ENCODE data around the gene ATP6V1E1. TPM values are rescaled to one million over a fixed set of nuclear protein-coding genes. Genes with fewer than 3 reads are reported as not detected.

Gene ATP6V1E1
- total and polyA plus RNA-seq, 2 of the 13 experiments (the other 11 are each of a cell fraction or from before 2014, with no cell fraction given), result 69.3 to 90.9 TPM

- 95% methylated on average over 4 of the region's 4 CpGs for WGBS (ENCODE audit: low lambda C conversion rate)
- H3K36me3 ChIP-seq (replicated peaks in 1 of 2; ENCODE audit: control insufficient read depth in 1 of 2, insufficient read depth in 2 of 2, low read length in 2 of 2), result peaks cover 17 to 39% of the 10 kb centered on the region in 2 experiments; a peak in 4 of 5 replicates
- no peak overlapping the region for H3K27ac ChIP-seq (ENCODE audit: extremely low read length, insufficient read depth, low read length)
- no peaks in the 10 kb centered on the region for H3K27me3 ChIP-seq (ENCODE audit: control insufficient read depth in 1 of 2, insufficient read depth in 2 of 2, low read length in 2 of 2)
- no peaks in the 10 kb centered on the region for H4K20me1 ChIP-seq (ENCODE audit: insufficient read depth, low read length)
- no peak for TF ChIP-seq ZNF430 (CRISPR knock-in tag; IDR thresholded peaks at IDR 0.05)
- no peak for TF ChIP-seq NFYB (CRISPR knock-in tag; IDR thresholded peaks at IDR 0.05)
- TF ChIP-seq, protein P1, sequence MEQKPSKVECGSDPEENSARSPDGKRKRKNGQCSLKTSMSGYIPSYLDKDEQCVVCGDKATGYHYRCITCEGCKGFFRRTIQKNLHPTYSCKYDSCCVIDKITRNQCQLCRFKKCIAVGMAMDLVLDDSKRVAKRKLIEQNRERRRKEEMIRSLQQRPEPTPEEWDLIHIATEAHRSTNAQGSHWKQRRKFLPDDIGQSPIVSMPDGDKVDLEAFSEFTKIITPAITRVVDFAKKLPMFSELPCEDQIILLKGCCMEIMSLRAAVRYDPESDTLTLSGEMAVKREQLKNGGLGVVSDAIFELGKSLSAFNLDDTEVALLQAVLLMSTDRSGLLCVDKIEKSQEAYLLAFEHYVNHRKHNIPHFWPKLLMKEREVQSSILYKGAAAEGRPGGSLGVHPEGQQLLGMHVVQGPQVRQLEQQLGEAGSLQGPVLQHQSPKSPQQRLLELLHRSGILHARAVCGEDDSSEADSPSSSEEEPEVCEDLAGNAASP (CRISPR knock-in tag; IDR thresholded peaks at IDR 0.05; ENCODE audit: borderline replicate concordance), result no peak
- no peak for TF ChIP-seq NCOA2 (CRISPR knock-in tag; IDR thresholded peaks at IDR 0.05)
- no peak for TF ChIP-seq PTBP1 (IDR thresholded peaks at IDR 0.05; ENCODE audit: low read depth, low read length, poor library complexity, severe bottlenecking)
- TF ChIP-seq ZNF160 (CRISPR knock-in tag; IDR thresholded peaks at IDR 0.05), result no peak
- no peak for TF ChIP-seq MYPOP (CRISPR knock-in tag; IDR thresholded peaks at IDR 0.05)
- TF ChIP-seq TRAFD1 (CRISPR knock-in tag; IDR thresholded peaks at IDR 0.05; ENCODE audit: borderline replicate concordance), result no peak
- no peak for TF ChIP-seq POLR2AphosphoS5 (IDR thresholded peaks at IDR 0.05; ENCODE audit: low read depth, low read length)
- no peak for TF ChIP-seq BRD4 (CRISPR knock-in tag; IDR thresholded peaks at IDR 0.05)
- no peak for TF ChIP-seq PPARG (CRISPR knock-in tag; conservative IDR thresholded peaks at IDR 0.05)
- no peak for TF ChIP-seq ZNF569 (CRISPR knock-in tag; IDR thresholded peaks at IDR 0.05; ENCODE audit: borderline replicate concordance)
- no peak for TF ChIP-seq ZNF501 (CRISPR knock-in tag; IDR thresholded peaks at IDR 0.05)
- TF ChIP-seq, protein P2, sequence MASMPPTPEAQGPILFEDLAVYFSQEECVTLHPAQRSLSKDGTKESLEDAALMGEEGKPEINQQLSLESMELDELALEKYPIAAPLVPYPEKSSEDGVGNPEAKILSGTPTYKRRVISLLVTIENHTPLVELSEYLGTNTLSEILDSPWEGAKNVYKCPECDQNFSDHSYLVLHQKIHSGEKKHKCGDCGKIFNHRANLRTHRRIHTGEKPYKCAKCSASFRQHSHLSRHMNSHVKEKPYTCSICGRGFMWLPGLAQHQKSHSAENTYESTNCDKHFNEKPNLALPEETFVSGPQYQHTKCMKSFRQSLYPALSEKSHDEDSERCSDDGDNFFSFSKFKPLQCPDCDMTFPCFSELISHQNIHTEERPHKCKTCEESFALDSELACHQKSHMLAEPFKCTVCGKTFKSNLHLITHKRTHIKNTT (CRISPR knock-in tag; IDR thresholded peaks at IDR 0.05), result no peak
- TF ChIP-seq MTF1 (CRISPR knock-in tag; IDR thresholded peaks at IDR 0.05), result no peak
- no peak for TF ChIP-seq HOXA3 (CRISPR knock-in tag; IDR thresholded peaks at IDR 0.05)
- BruUV-seq (replicated peaks), result no TSS peak
- H3K9ac ChIP-seq (ENCODE audit: insufficient read depth, low read depth, low read length), result no peak overlapping the region
- DNase-seq (ENCODE audit: low spot score), result no peak
- no peak overlapping the region for H3K4me3 ChIP-seq (replicated peaks in 1 of 3; ENCODE audit: insufficient read depth in 1 of 3, low read depth in 2 of 3, low read length in 3 of 3)
- peaks cover 10% of the 10 kb centered on the region for H3K79me2 ChIP-seq (ENCODE audit: insufficient read depth, low read length)
- in situ Hi-C loops (cut with HindIII; ENCODE audit: extremely low pct_ligation_motif_present, low pct_unique_long_range_greater_than_20kb) (no loop called here), intact Hi-C loops (cut with micrococcal nuclease; ENCODE audit: unreplicated experiment) (no loop called here)
- CTCF ChIA-PET (ENCODE audit: low intra/inter-chr PET ratio, low total read pairs), result no interaction called here
- POLR2A ChIA-PET, result no interaction called here
- H3K4me1 ChIP-seq (ENCODE audit: insufficient read depth, low read length), result no peaks in the 10 kb centered on the region
- no peak overlapping the region for H3K4me2 ChIP-seq (ENCODE audit: low read depth, low read length)
- H2AFZ ChIP-seq (ENCODE audit: low read length), result no peak overlapping the region
- H3K9me3 ChIP-seq (ENCODE audit: low read length), result no peaks in the 10 kb centered on the region
- FAIRE-seq, result no peak
- ATAC-seq, result no peak
Observed at GRCh38 chr22:17603668-17604067, 24.9 kb downstream of the ATP6V1E1 start.

Measured in HepG2 (cell line).